NCI-H2107 (cell line): ENCODE data around the gene UTY.

ENCODE experiments used
- DNase-seq: peaks from one replicate; lab custom pipeline; 2025; lab: John Stamatoyannopoulos, UW

The UTY gene

DNA sequence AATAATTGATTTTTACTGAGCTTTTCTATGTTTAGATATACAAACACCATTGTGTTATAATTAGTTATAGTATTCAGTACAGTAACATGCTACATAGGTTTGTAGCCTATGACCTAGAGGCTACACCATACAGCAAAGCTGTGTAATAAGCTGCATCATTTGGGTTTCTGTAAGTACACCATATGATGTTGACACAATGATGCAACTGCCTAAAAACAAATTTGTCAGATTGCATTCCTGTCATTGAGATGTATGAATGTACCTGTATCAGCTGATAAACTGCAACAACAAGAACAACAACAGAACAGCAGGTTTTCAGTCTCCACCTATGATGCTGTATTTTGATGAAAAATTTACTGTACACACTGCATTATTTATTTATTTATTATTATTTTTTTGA, 64.3 kb downstream of the UTY start:
- no peak for DNase-seq

GRCh38 chrY:13398876-13399275, 81.0 kb downstream of the UTY start:
- DNase-seq, result no peak

GRCh38 chrY:13381110-13381683, 98.6 kb downstream of the UTY start:
- DNase-seq, result no peak

- no peak for DNase-seq
Measured at GRCh38 chrY:13370868-13371800, 108.7 kb downstream of the UTY start.

DNA sequence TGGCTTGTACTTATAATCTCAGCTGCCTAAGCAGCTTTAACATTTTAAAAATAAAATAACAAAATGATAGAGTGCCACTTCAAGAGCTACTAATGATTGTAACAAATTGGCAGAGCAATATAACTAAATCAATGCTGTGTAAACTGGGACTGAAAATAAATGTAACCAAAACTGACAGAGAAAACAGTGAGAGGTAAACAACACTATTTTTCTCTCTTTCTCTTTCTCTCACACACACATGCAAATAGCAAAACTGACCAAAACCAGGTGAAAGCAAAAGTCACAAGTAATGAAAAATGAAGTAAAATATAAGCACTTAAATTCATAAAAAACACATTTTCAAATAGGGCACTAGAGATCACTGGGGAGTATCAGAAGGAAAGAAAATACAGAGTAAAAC, 109.6 kb downstream of the UTY start:
- no peak for DNase-seq

DNA sequence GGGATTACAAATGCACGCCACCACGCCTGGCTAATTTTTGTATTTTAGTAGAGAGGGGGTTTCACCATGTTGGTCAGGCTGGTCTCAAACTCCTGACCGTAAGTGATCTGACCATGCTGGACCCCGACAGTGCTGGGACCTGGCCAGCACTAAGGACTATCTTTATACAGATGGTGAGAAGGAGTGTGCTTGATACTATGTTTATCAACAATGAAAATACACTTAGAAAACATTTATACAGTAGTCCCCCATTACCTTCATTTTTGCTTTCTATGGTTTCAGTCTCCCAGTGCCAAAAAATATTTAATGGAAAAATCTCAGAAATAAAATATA, 111.4 kb downstream of the UTY start:
- DNase-seq, result no peak

- no peak for DNase-seq
Measured at GRCh38 chrY:13363641-13364040, 116.2 kb downstream of the UTY start.

- no peak for DNase-seq
Measured at GRCh38 chrY:13362662-13363061, 117.2 kb downstream of the UTY start.

DNA sequence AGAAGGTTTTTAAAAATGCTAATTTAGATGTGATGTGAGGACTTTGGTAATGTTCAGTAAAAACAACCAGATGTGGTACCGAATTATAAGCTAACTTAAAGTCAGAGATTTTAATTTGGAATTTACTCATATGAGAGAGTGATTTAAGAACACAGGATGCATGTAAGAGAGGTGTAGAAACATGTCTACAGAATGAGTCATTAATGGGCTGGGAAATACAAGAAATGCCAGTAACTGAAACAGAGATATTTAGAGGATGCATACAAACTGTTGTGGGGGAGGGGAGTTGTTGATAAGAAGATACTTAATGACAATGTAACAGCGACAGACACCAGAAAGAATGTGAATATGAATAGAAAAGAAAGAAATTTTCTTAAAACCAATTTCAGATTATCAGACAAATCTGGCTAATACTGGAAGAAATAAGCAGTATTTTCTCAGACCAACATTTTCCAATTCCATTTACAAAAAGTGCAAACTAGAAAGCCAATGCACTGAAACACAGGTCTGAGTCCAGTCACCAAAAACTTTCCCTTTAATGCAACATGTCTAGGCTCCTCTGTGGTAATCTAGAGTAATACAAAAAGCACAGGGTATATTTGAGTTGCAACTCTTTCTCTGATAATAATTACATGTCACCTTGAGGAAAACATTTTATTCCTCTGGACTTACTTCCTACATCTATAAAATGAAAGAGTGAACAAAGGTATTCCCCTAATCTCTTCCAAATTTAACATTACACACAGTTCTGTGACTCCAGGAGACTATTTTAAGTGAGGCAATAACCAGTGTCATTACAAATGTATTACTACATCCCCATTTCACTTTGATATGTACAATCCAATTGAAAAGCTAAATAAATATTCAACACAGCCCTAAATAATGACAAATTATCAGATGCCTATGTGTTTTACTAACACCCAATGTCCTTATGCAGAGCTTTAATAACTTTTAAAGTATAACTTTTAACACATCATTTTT, 117.9 kb downstream of the UTY start:
- DNase-seq, result no peak

DNA sequence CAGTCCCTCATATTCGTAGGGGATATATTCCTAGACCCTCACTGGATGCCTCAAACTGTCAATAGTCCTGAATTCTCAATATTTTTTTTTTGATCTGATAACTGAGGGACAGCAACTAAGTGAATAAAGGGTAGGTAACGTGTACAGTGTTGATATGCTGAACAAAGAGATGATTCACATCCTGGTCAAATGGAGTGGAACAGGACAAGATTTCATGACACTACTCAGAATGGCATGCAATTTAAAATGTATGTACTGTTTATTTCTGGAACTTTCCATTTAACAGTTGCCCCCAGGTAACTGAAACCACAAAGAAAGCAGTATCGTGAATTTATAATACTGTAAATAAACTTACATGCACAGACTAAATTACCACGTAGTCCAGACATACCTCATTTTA, 128.4 kb downstream of the UTY start:
- DNase-seq, result no peak

GRCh38 chrY:13347106-13347505, 132.7 kb downstream of the UTY start:
- no peak for DNase-seq

GRCh38 chrY:13345549-13345948, 134.3 kb downstream of the UTY start:
- DNase-seq, result no peak

DNA sequence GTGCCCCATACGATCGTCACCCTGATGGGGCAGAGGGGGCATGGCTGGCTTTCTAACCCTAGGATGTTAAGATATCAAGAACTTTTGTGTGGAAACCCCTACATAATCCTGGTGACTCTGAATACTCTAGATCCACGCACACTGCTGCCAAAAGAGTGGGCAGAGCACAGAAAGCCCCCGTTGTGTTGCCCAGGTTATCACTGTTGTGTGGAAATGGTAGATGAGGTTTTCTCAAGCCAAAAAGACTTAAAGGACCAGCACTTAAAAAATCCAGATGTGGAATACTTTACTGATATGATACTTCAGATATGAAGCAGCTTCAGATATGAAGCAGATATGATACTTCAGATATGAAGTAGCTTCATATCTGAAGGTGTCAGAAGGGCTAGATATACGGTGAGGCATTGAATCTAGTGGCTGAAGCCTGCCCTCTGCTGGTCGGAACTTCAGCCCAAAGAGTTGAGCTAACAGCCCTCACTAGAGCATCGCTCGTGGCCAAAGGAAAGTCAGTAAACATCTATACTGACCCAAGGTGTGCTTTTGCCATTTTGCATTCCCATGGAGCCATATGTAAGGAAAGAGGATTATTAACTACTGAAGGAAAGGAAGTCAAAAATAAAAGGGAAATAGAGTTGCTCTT, 136.4 kb downstream of the UTY start:
- DNase-seq, result no peak

GRCh38 chrY:13339939-13340338, 139.9 kb downstream of the UTY start:
- no peak for DNase-seq

DNA sequence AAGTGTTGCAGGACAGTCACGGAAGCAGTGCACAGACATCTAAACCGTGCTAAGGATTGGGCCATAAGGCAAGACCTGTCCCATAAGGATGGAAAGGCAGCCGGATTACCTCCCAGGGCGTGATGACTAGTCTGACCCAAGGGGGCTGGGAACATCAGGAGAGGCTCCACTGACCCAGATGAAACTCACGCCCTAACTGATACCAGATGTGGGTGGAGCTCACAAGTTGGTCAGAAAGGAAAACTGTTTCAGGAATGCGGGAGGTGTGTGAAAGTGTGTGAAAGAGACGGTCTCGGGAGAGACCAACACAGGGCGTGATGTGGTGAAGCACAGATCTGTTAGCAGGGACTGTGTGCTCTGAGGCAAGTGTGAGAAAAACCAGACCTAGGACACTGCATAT, 140.5 kb downstream of the UTY start:
- no peak for DNase-seq

DNA sequence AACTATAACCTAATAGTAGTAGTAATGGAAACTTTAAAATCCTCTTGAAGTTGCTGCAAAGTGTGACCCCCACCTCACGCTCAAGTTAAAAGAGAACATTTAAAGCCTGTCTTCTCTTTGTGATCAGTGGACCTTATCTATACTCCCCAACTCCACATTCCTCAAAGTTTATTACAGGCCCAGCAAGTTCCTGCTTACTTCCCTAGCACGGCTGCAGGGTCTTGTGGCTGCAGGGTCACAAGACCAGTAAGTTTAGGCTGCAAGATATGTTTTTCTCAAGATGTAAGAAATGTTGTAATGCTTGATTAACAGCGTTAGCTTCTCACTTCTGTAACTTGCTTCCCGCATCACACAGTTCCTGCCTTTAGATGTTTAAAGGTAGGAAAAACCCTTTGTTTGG, 141.1 kb downstream of the UTY start:
- DNase-seq, result no peak

DNA sequence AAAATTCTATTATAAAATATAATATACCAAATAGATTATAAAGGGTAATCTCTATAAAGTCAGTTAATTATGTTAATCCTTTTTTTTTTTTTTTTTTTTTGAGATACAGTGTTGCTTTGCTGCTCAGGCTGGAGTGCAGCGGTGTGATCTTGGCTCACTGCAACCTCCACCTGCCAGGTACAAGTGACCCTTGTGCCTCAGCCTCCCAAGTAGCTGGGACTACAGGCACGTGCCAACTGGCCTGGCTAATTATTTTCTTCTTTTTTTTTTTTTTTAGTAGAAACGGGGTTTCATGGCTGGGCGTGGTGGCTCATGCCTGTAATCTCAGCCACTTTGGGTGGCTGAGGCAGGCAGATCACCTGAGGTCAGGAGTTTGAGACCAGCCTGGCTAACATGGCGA, 141.9 kb downstream of the UTY start:
- no peak for DNase-seq

DNA sequence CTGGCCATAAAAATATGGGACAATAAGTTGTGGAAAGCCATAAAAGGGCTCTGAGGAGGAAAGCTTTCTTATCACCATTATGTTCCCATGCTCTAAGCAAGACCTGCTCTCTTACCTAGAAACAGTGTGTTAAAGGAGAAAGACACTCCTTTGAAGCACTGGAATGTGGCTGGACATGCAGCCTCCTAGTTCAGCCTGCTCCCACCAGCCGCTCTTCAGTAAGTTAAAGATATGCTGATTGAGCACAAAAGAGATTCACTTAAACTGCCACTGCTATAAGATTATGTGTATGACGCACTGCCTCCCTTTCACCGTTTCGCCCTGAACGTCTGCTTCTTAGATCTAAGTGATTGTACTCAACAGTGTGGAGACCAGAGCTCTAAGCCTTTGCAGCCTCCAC, 146.0 kb downstream of the UTY start:
- no peak for DNase-seq

- DNase-seq, result no peak
Measured at GRCh38 chrY:13330651-13331050, 149.2 kb downstream of the UTY start.

DNA sequence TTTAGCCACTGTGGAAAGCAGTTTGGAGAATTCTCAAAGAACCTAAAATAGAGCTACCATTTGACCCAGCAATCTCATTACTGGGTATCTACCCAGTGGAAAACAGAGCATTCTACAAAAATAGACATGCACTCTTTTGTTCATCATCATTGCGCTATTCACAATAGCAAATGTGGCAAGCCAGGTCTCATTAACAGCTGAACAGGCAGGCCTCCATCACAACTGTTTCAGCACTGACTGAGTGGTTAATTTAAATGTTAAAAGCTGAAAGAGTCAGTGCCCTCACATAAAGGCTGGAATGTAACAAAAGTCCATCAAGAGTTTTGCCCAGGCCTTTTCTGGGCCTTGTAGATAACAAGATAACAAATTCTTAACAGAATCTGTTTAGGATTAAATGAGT, 166.9 kb downstream of the UTY start:
- DNase-seq, result no peak

- no peak for DNase-seq
Measured at GRCh38 chrY:13307959-13308358, 171.9 kb downstream of the UTY start.

GRCh38 chrY:13300795-13301194, 179.0 kb downstream of the UTY start:
- DNase-seq, result no peak
